HG03354 (cell line): ENCODE measurements around the gene OTOGL.

Source experiments
- ATAC-seq: cut with Tn5 transposase; IDR thresholded peaks from one replicate; pipeline ENCODE4 v1.9.1; 2021; ENCODE audit warnings: mild to moderate bottlenecking; ENCODE audit not compliant: unreplicated experiment, poor library complexity, severe bottlenecking

The OTOGL gene

DNA sequence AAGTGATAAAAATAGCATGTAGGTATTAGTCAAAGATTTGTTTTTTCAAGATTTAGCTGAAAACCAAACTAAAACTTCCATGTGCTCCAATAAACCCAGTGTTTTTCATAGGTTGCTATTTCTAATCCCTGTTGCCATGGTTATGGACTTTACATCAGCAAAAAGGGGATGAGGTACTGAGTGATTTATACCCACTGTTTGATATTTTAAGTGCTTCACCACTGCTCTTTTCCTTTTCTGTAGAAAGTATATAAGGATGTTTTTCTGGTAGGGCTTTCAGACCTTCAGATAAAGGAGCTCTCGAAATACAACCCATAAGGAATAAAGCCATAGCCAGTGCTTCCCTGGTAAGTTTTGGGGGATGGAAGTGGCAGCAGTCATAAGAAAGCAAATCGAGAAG, at the start of gene OTOGL:
TSS of gene OTOGL (plus strand) at position 279 of the 400 bp plus-strand sequence. CDS start 109,895 bp downstream, outside the sequence.
- ATAC-seq = no peak

DNA sequence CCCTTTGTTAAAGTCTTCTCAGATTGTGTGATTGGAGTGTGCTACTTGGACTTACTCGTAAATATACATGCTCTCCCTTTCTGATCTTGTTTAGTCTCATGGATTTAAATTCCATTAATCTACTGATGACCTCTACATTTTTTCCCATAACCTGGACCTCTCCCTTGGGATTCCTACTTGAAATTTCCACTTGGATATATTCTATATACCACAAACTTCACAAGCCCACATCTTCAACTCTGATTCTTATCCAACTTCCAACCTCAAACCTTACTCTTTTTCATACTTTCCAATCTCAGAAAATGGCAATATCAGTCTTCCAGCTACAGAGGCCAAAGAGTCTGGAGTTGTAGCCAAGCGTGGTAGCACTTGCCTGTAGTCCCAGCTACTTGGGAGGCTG, 49.1 kb upstream of the OTOGL start:
- ATAC-seq = no peak

DNA sequence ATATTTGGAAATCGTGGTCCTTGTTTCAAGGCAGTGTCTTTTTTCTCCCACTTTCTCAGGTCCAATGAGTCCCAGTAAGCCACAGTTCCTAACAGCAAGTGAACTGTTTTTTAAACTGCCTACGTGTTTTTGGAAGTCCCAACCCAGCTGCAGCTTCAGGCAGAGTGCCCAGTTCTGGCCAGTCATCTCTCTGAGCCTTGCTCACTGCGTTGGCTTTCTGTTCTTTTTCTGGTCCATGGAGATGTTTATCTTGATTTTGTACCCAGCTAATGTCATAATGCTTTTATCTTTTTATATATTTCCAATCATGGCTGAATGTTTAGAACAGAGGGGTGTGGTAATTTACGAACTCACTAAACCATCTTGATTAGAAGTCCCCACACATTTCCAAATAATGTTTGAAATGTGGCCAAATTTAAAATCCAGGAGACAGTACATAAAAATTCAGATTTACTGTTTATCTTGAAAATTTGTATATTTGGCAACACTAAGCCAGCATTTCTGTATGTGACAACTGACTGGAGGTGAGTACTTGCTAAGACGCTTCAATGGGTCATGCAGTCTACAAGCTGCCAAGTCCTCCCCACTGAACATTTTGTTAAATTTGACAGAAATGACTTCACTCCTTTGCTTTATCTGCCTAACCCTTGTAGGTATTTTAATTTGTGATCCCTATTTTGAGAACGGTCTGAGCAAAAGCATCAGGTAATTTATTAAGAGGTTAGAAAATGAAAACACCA, 46.1 kb upstream of the OTOGL start:
- no peak for ATAC-seq

GRCh38 chr12:80056232-80056631, 43.1 kb upstream of the OTOGL start:
- ATAC-seq = no peak

- no peak for ATAC-seq
Observed at GRCh38 chr12:80056845-80057244, 42.5 kb upstream of the OTOGL start.

GRCh38 chr12:80058586-80058985, 40.8 kb upstream of the OTOGL start:
- no peak for ATAC-seq

- ATAC-seq = no peak
Observed at GRCh38 chr12:80059102-80059501, 40.2 kb upstream of the OTOGL start.

DNA sequence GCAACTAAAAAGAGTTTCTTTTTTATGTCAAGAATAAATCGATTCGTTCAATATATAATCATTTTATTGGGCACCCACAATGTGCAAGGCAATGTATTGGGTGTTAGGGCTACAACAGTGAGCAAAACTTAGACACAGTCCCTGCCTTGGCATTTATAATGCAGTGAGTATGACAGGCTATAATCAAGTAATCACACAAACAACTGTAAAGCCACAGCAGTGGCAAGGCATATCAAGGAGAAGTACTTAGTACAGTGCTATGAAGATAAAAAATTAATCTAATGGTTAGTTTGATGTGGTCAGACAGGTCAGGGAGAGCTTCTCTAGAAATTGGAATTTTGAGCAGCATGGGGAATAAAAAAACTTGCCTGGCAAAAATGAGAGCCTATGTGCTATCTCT, 39.5 kb upstream of the OTOGL start:
- no peak for ATAC-seq

- no peak for ATAC-seq
Observed at GRCh38 chr12:80064269-80064668, 35.1 kb upstream of the OTOGL start.

DNA sequence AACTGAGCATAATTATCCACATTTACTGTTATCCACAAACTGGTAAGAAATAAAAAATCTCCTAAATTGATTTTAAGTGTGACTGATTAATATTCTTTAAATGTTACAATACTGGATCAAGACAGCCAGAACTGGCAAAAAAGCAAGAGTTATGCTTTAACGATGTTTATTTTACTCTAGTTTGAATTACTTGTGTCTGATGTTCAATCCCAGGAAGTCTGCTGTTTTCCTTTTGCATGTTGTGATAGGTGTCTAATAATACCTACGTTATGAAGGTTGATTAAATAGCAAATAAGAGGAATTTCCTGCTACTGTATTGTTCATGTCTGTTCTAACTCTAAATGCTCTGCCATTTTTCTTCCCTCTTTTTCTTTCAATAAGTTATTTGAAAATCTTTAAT, 34.4 kb upstream of the OTOGL start:
- no peak for ATAC-seq

GRCh38 chr12:80068173-80068572, 31.2 kb upstream of the OTOGL start:
- ATAC-seq = no peak

GRCh38 chr12:80083892-80084614, 15.3 kb upstream of the OTOGL start:
- ATAC-seq = peak; percentile 69

DNA sequence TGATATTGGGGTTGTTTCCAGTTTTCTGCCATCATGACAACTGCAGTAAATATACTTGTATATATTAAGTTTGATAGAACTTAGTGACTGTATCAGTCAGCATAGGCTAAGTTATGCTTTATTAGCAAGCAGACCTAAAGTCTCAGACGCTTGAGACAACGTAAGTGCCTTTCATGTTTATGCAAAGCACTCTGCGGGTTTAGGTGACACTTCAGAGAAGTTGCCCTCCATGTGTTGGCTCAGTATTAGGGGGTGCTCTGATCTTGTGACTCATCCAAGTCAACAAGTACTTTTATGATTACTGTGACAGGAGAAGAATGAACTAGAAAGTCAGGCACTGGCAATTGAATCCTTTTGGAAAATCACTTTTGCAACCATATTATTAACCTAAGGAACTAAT, 13.3 kb upstream of the OTOGL start:
- ATAC-seq = no peak

DNA sequence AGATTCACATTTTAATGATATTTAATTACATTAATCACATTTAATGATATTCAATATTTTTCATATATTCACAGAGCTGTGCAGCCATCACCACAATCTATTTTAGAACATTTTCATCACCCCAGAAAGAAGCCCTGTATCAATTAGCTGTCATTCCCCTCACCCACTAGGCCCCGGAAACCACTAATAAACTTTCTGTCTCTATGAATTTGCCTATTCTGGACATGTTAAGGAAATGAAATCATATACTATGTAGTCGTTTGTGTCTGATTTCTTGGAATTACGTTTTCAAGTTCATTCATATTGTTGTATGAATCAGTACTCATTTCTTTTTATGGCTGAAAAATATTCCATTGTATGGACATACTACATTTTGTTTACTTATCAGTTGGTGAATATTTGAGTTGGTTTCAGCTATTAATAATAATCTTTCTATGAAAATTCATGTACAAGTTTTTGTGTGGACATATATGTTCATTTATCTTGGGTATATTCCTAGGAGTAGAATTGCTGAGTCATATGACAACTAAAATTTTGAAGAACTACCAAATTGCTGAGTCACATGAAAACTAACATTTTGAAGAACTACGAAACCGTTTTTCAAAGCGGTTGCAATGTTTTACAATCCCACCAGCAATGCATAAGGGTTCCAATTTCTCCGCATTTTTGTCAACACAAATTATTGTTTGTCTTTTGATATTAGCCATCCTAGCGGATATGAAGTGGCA, 11.7 kb upstream of the OTOGL start:
- no peak for ATAC-seq

DNA sequence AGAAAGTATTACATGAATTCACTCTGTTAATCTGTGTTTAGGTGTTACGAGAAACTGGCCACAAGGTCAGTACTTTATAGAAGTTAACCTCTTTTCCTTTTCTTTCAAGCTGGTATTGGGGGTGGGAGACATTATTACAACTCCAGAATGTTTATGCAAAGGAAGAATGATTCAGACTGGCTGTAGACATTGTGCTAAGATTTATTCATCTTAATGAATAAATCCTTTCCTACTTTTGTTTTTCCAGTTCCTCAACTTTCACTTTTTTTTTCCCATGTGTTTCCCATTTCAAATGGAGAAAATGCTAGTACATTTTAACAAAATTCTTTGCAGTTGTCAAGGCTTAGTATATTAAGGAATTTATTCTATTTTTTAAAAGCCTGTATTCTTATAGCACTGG, 1.3 kb downstream of the OTOGL start:
- no peak for ATAC-seq

DNA sequence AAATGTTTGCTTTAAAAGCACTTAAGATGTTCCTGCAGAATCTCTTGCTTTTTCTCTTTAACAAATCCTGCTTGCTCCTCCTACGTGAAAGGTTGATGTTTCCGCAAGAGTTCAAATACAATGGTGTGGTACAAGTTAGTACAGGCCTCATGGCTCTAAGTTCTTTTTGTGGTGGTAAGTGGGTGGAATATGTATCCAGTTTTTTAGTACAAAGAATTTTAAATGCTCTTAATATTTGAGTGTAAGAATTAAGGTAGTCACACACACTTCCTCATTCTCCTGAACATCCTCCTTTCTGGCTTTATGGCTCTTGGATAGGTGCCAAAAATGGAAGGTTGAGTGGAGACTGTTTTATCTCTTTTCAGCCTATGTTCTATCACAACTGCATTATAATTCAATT, 1.8 kb downstream of the OTOGL start:
- no peak for ATAC-seq

- no peak for ATAC-seq
Observed at GRCh38 chr12:80107221-80107620, 7.9 kb downstream of the OTOGL start.

DNA sequence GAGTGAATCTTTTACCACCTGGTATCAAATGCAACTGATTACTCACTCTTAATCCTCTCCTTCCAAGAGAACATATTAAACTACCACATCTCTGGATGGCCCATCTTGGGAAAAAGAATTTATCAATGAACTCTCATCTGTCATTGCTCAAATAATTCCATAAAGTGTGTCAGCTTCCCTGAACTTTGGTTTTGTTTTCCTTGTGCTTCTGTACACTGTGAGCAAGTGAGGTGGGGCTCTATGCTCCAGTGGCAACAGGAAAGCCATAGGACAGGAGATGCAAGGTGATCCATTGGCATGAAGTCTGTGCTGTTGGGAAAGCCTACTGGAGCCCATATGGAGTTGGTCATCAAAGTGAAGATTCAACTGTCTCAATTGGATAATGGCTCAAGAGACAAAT, 17.4 kb downstream of the OTOGL start:
- ATAC-seq = no peak

GRCh38 chr12:80118565-80119324, 19.4 kb downstream of the OTOGL start:
- ATAC-seq = no peak

GRCh38 chr12:80120994-80121393, 21.7 kb downstream of the OTOGL start:
- no peak for ATAC-seq
